ENCODE results near the gene TIMM22. TPM values are rescaled to one million over a fixed set of nuclear protein-coding genes. Genes with fewer than 3 reads are reported as not detected.
A peak's percentile ranks its signal among the peaks of the same experiment; 100 is the strongest.

Gene TIMM22
- total and polyA plus RNA-seq, 2 donors (not counting 3 experiments of a cell fraction or from before 2014, with no cell fraction given), result 19.0 to 19.6 TPM

- CTCF ChIA-PET, result interaction anchor here (0.6 to 7.8 kb wide), 87 partner anchors 9 to 594 kb away, joined by 3 to 341 read pairs (median 4); partner anchors contain the start of genes GEMIN4, GLOD4, MRM3 and TIMM22
- no peaks in the 10 kb centered on the region for H3K36me3 ChIP-seq (ENCODE audit: control insufficient read depth in 2 of 2, extremely low read depth in 1 of 2, insufficient read depth in 2 of 2, low read length in 2 of 2)
- H3K9ac ChIP-seq (replicated peaks; ENCODE audit: extremely low read depth, insufficient read depth, low read length), result no peak overlapping the region
- no peaks in the 10 kb centered on the region for H3K9me1 ChIP-seq (replicated peaks; ENCODE audit: control insufficient read depth, extremely low read depth, insufficient read depth, low read length)
- H3K4me3 ChIP-seq (replicated peaks in 1 of 3; ENCODE audit: insufficient read depth in 1 of 3, low read depth in 1 of 3, low read length in 3 of 3), result peak overlapping the region in 2 of 3 experiments; percentile 15 to 53
- H3K27me3 ChIP-seq (ENCODE audit: control insufficient read depth in 2 of 2, insufficient read depth in 2 of 2, low read length in 2 of 2), result no peaks in the 10 kb centered on the region
- H4K20me1 ChIP-seq (replicated peaks; ENCODE audit: control insufficient read depth, extremely low read depth, insufficient read depth, low read length), result no peaks in the 10 kb centered on the region
- POLR2A ChIA-PET, result interaction anchor here (0.7 to 0.8 kb wide), 3 partner anchors 122 to 231 kb away, joined by 3 read pairs; no protein-coding TSS in a partner anchor
- DNase-seq (ENCODE audit: low read depth, low spot score), result peak; percentile 82
- H3K9me3 ChIP-seq (replicated peaks; ENCODE audit: control insufficient read depth, insufficient read depth, low read length), result no peaks in the 10 kb centered on the region
- intact Hi-C loops (cut with micrococcal nuclease) (loop anchor here (1.0 to 5.0 kb wide), 6 partner anchors 76 to 570 kb away; partner anchors contain the start of gene GEMIN4), dilution Hi-C loops (cut with MboI; ENCODE audit: extremely low pct_ligation_motif_present, low sequenced_read_pairs) (loop anchor here (25.0 kb wide), 1 partner anchor 193 kb away; the partner anchor contains the start of genes GLOD4 and MRM3)
- H2AFZ ChIP-seq (ENCODE audit: low read depth, low read length), result peak overlapping the region; percentile 80
- peak; percentile 95 for FAIRE-seq
- TF ChIP-seq CTCF (IDR thresholded peaks at IDR 0.05; ENCODE audit: extremely low read depth in 1 of 2, insufficient read depth in 1 of 2, low read depth in 1 of 2, low read length in 2 of 2), result peak; percentile 68 to 75
- no peak for TF ChIP-seq EZH2 (IDR thresholded peaks at IDR 0.05; ENCODE audit: borderline replicate concordance, low read depth, low read length, severe bottlenecking)
- no TSS peak for BruUV-seq (replicated peaks)
- peak overlapping the region; percentile 66 for H3K4me2 ChIP-seq (ENCODE audit: insufficient read depth, low read length)
- peaks cover 21% of the 10 kb centered on the region for H3K4me1 ChIP-seq (ENCODE audit: control insufficient read depth, extremely low read depth, insufficient read depth, low read length)
- H3K27ac ChIP-seq (ENCODE audit: insufficient read depth, low read depth, low read length), result no peak overlapping the region
- peaks cover 12% of the 10 kb centered on the region for H3K79me2 ChIP-seq (ENCODE audit: control insufficient read depth, insufficient read depth, low read length)
Observed at GRCh38 chr17:980406-981291, 16.3 kb upstream of the TIMM22 start.
